ENCODE measurements around the gene MRGPRX1.
"Not testable (repeated sequence)": the region's sequence is repeated elsewhere in the genome, so short reads cannot be mapped to it uniquely, and the experiment has no call there.

Gene MRGPRX1

GRCh38 chr11:18912883-18913282, 26.3 kb downstream of the MRGPRX1 start:
- no peak for DNase-seq (ENCODE audit: low read depth, low spot score)
- no peak overlapping the region for H3K4me3 ChIP-seq (ENCODE audit: low read depth, low read length)
- no peak for TF ChIP-seq CTCF (IDR thresholded peaks at IDR 0.05; ENCODE audit: low read depth, low read length)
- in situ Hi-C loops (cut with HindIII; ENCODE audit: low sequenced_read_pairs) = no loop called here

- in situ Hi-C loops (cut with HindIII; ENCODE audit: low sequenced_read_pairs) = no loop called here
These were observed 31.8 kb downstream of the MRGPRX1 start for GRCh38 chr11:18907391-18907790.

GRCh38 chr11:18900637-18901036, 38.6 kb downstream of the MRGPRX1 start:
- H3K4me3 ChIP-seq (ENCODE audit: low read depth, low read length); DNase-seq (ENCODE audit: low read depth, low spot score): not testable (repeated sequence)

More at GRCh38 chr11:18907391-18907790, 31.8 kb downstream of the MRGPRX1 start:
- TF ChIP-seq CTCF (IDR thresholded peaks at IDR 0.05; ENCODE audit: low read depth, low read length) = no peak
- no peak overlapping the region for H3K4me3 ChIP-seq (ENCODE audit: low read depth, low read length)
- no peak for DNase-seq (ENCODE audit: low read depth, low spot score)

GRCh38 chr11:18900151-18900611, 39.0 kb downstream of the MRGPRX1 start:
- H3K4me3 ChIP-seq (ENCODE audit: low read depth, low read length); in situ Hi-C loops (cut with HindIII; ENCODE audit: low sequenced_read_pairs); DNase-seq (ENCODE audit: low read depth, low spot score): not testable (repeated sequence)

More at GRCh38 chr11:18900637-18901036, 38.6 kb downstream of the MRGPRX1 start:
- in situ Hi-C loops (cut with HindIII; ENCODE audit: low sequenced_read_pairs) = not testable (repeated sequence)

- in situ Hi-C loops (cut with HindIII; ENCODE audit: low sequenced_read_pairs); H3K4me3 ChIP-seq (ENCODE audit: low read depth, low read length); DNase-seq (ENCODE audit: low read depth, low spot score): not testable (repeated sequence)
These were observed 47.5 kb downstream of the MRGPRX1 start for GRCh38 chr11:18891712-18892111.

GRCh38 chr11:18890615-18891014, 48.6 kb downstream of the MRGPRX1 start:
- in situ Hi-C loops (cut with HindIII; ENCODE audit: low sequenced_read_pairs) = no loop called here
- TF ChIP-seq CTCF (IDR thresholded peaks at IDR 0.05; ENCODE audit: low read depth, low read length) = no peak
- H3K4me3 ChIP-seq (ENCODE audit: low read depth, low read length) = no peak overlapping the region
- DNase-seq (ENCODE audit: low read depth, low spot score) = no peak

Measured in astrocyte of the spinal cord (primary cell).